Endodermal cell (in vitro differentiated cells): ENCODE measurements around the gene ZDHHC14. TPM values are rescaled to one million over a fixed set of nuclear protein-coding genes. Genes with fewer than 3 reads are reported as not detected.

Experiments
- DNase-seq: peaks from one replicate; pipeline ENCODE4 v3.0.0-alpha.2; 2017
- H3K27ac ChIP-seq: 2 replicates; pipeline ENCODE4 v1.5.1; 2013; ENCODE audit warnings: mild to moderate bottlenecking, low read depth, low read length, moderate library complexity
- H3K27me3 ChIP-seq: 2 replicates; pipeline ENCODE4 v1.6.1; 2013; ENCODE audit warnings: mild to moderate bottlenecking, low read length, moderate library complexity; ENCODE audit not compliant: insufficient read depth, control insufficient read depth, poor library complexity, severe bottlenecking
- H3K36me3 ChIP-seq: 2 replicates; pipeline ENCODE4 v1.7.0; 2013; ENCODE audit warnings: mild to moderate bottlenecking, low read length, moderate library complexity; ENCODE audit not compliant: control insufficient read depth, insufficient read depth
- H3K4me1 ChIP-seq: one replicate; pipeline ENCODE4 v1.7.0; 2013; ENCODE audit warnings: low read length; ENCODE audit not compliant: control insufficient read depth, insufficient read depth
- H3K4me3 ChIP-seq: 2 replicates; pipeline ENCODE4 v1.5.1; 2013; ENCODE audit warnings: mild to moderate bottlenecking, low read length, moderate library complexity
- H3K9ac ChIP-seq: 2 replicates; pipeline ENCODE4 v1.6.1; 2013; ENCODE audit warnings: mild to moderate bottlenecking, low read length, moderate library complexity; ENCODE audit not compliant: poor library complexity, severe bottlenecking; ENCODE audit errors: extremely low read depth
- H3K9me3 ChIP-seq: 2 replicates; pipeline ENCODE4 v1.6.1; 2013; ENCODE audit warnings: mild to moderate bottlenecking, low read length, moderate library complexity; ENCODE audit not compliant: control insufficient read depth
- H3K27ac Mint-ChIP-seq: 2 replicates; pipeline ENCODE4 v1.8.0; 2020; ENCODE audit warnings: mixed read lengths
- H3K27me3 Mint-ChIP-seq: 2 replicates; pipeline ENCODE4 v1.8.0; 2021; ENCODE audit warnings: mild to moderate bottlenecking, mixed read lengths; ENCODE audit not compliant: insufficient read depth
- H3K36me3 Mint-ChIP-seq: 2 replicates; pipeline ENCODE4 v1.8.0; 2020; ENCODE audit warnings: low read depth, mixed read lengths
- H3K4me1 Mint-ChIP-seq: 2 replicates; pipeline ENCODE4 v1.8.0; 2020; ENCODE audit warnings: mixed read lengths
- H3K4me3 Mint-ChIP-seq: 2 replicates; pipeline ENCODE4 v1.8.0; 2020; ENCODE audit warnings: mild to moderate bottlenecking, moderate library complexity, mixed read lengths
- H3K9me3 Mint-ChIP-seq: 2 replicates; pipeline ENCODE4 v1.8.0; 2020; ENCODE audit warnings: mild to moderate bottlenecking, mixed read lengths
- WGBS, 2 experiments: methylation state at CpG; one replicate each; pipeline versions ENCODE4 v1.1.5 to v1.1.7; 2013; ENCODE audit warnings: missing lambda C conversion rate in 2 of 2, mixed read lengths in 1 of 2; ENCODE audit not compliant: insufficient coverage in 1 of 2, insufficient read length in 1 of 2; 5-methylcytosine and 5-hydroxymethylcytosine counted together
- total RNA-seq, 2 donors: library from RNA; stranded (reverse); fragmentation: NEBNext Ultra II Directional in 1 of 2; extraction: Animal tissue kit (Norgen Biotek cat#: 25700) in 1 of 2; gene quantifications; 2 replicates in 1 of 2; 3 replicates in 1 of 2; pipeline ENCODE4 v1.2.1, GENCODE V29; 2021
- TF ChIP-seq, protein P1 (sequence below): fragments of 200-600 bp; sonication (generic); conservative IDR thresholded peaks from 2 replicates; pipeline ENCODE4 v1.5.0; 2021; ENCODE audit warnings: antibody characterized with exemption, mild to moderate bottlenecking

The ZDHHC14 gene
- total RNA-seq, 2 donors from 2014 or later, result 2.3 to 4.5 TPM

DNA sequence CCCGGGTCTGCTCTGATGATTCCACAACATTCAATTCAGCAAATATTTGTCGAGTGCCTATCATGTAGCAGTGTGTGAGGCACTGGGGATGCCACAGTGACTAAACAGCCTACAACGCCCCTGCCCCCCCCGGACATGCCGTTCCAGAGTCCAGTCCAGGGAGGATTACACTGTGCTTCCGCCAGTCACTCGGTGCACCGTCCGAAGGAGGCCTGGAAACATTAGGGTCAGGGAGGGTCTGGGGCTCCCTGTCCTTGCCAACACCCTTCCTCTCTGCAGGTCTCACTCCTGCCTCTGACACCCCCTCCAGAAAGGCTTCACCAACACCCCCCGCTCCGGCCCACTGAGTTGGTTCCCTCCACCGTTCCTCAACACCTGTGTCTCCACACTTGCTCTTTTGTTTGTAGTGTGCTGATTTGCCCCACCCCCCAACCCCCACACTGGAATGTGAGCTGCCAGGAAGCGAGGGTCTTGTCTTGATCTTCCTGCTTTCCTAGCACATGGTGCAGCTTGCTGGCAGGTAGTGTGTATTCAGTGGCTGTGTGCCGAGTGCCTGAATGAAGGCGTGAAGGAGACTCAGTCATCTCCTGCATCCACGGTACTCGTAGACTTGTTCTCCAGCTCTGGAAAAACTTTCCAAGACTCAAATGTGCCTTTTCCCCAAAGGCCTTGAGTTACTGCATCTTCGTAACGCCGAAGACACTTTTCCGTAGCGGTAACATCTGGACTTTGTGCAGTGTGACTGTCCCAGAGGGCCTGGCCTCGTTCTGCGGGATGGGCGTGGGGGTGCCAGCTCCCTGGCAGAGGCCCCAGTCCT lies 150.4 kb downstream of the ZDHHC14 start:
- TF ChIP-seq, protein P1, sequence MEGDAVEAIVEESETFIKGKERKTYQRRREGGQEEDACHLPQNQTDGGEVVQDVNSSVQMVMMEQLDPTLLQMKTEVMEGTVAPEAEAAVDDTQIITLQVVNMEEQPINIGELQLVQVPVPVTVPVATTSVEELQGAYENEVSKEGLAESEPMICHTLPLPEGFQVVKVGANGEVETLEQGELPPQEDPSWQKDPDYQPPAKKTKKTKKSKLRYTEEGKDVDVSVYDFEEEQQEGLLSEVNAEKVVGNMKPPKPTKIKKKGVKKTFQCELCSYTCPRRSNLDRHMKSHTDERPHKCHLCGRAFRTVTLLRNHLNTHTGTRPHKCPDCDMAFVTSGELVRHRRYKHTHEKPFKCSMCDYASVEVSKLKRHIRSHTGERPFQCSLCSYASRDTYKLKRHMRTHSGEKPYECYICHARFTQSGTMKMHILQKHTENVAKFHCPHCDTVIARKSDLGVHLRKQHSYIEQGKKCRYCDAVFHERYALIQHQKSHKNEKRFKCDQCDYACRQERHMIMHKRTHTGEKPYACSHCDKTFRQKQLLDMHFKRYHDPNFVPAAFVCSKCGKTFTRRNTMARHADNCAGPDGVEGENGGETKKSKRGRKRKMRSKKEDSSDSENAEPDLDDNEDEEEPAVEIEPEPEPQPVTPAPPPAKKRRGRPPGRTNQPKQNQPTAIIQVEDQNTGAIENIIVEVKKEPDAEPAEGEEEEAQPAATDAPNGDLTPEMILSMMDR, result no peak
- Mint-ChIP-seq H3K27ac (peak overlapping the region; percentile 85), H3K27me3 (no peaks in the 10 kb centered on the region), H3K36me3 (no peaks in the 10 kb centered on the region), H3K9me3 (no peaks in the 10 kb centered on the region), H3K4me1 (peaks cover 33% of the 10 kb centered on the region), H3K4me3 (no peak overlapping the region)
- H3K9ac ChIP-seq, result no peak overlapping the region
- H3K36me3 ChIP-seq, result no peaks in the 10 kb centered on the region
- no peaks in the 10 kb centered on the region for H3K9me3 ChIP-seq
- WGBS, 2 experiments, result 85 to 90% methylated on average over 17 to 25 of the region's 25 CpGs
- peaks cover 13% of the 10 kb centered on the region for H3K4me1 ChIP-seq
- H3K27ac ChIP-seq, result no peak overlapping the region
- DNase-seq, result peak; percentile 78
- H3K4me3 ChIP-seq, result no peak overlapping the region
- H3K27me3 ChIP-seq, result no peaks in the 10 kb centered on the region

DNA sequence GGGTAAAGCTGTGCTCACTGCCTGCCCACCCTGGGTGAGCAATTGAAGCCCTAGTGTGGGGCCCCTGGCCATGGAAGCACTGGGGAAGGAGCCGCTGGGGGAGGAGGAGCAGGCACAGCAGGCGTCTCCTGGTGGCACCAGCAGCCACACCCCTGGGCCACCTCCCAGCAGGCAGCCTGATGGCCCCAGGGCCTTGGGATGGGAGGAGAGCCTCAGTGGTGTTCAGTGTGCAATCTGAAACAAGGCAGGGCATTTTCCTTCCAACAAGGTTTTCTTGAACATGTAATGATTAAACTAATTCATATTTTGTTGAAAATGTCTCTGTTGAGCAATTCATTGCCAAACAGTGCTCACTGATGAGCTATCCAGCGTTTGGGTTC lies 151.0 kb downstream of the ZDHHC14 start:
- Mint-ChIP-seq H3K27me3 (no peaks in the 10 kb centered on the region), H3K36me3 (no peaks in the 10 kb centered on the region), H3K9me3 (no peaks in the 10 kb centered on the region), H3K4me3 (no peak overlapping the region), H3K27ac (no peak overlapping the region), H3K4me1 (peaks cover 33% of the 10 kb centered on the region)
- TF ChIP-seq, protein P1, result no peak
- Histone ChIP-seq H3K27ac (no peak overlapping the region), H3K9ac (no peak overlapping the region), H3K27me3 (no peaks in the 10 kb centered on the region), H3K36me3 (no peaks in the 10 kb centered on the region), H3K9me3 (no peaks in the 10 kb centered on the region), H3K4me1 (peaks cover 13% of the 10 kb centered on the region), H3K4me3 (no peak overlapping the region)
- DNase-seq, result no peak
- WGBS, 2 experiments, result 91 to 100% methylated on average over 1 to 3 of the region's 3 CpGs

DNA sequence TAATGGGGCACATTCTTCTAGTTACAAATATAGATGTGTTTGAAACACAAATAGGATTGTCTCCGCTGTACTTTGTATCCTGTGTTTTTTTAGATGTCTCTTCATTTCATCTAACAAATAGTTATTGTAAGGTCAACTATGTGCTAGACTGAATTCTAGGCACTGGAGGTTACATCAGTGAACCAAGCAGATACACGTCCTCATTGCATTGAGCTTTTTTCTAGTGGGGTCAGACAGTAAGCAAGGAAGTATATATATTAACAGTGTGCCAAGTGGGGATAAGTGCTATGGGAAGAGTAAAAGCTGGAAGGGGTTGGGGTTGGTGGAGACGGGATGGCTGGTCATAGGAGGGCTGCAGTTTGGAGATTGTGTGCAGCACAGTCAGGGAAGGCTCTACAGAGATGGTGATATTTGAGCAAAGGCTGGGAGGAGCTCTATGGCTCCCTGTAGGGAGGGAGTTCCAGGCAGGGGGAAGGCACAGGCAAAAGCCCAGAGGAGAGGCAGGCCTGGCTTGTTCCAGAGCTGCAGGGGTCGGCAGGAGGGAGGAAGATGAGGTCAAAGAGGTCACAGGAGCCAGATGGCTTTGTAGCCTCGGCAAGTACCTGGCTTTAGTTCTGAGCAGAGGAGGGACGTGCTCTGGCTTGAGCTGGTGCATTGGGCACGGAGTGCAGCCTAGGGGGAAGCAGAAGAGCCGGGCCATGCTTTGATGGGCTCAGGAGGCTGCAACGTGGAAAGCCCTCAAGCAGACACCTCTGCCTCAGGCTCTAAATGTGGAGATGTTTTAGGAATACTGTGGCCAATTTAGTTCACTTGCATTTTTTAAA lies 152.3 kb downstream of the ZDHHC14 start:
- Histone ChIP-seq H3K36me3 (no peaks in the 10 kb centered on the region), H3K9me3 (no peaks in the 10 kb centered on the region), H3K27ac (no peak overlapping the region), H3K27me3 (no peaks in the 10 kb centered on the region), H3K9ac (no peak overlapping the region), H3K4me3 (no peak overlapping the region), H3K4me1 (peaks cover 13% of the 10 kb centered on the region)
- peak; percentile 71 for DNase-seq
- Mint-ChIP-seq H3K4me3 (no peak overlapping the region), H3K4me1 (peaks cover 33% of the 10 kb centered on the region), H3K27ac (no peak overlapping the region), H3K36me3 (no peaks in the 10 kb centered on the region), H3K27me3 (no peaks in the 10 kb centered on the region), H3K9me3 (no peaks in the 10 kb centered on the region)
- WGBS, 2 experiments, result 55 to 62% methylated on average over 8 to 9 of the region's 9 CpGs
- TF ChIP-seq, protein P1, result no peak
